Lower leg skin (tissue), 4 donors: Measurements from ENCODE around the gene C1QTNF12. TPM values are rescaled to one million over a fixed set of nuclear protein-coding genes. Genes with fewer than 3 reads are reported as not detected.

Source experiments
- DNase-seq, 2 donors: peaks; one replicate each; pipeline ENCODE4 v3.0.0-alpha.2; 2019; ENCODE audit warnings: low spot score in 2 of 2
- H3K4me3 ChIP-seq: fragments of 200-600 bp; sonication (generic); 2 replicates; pipeline ENCODE4 v1.5.1; 2017; ENCODE audit warnings: mild to moderate bottlenecking, low read depth; ENCODE audit not compliant: poor library complexity, severe bottlenecking
- POLR2A ChIP-seq, 2 donors: fragments of 450-650 bp; IDR thresholded peaks; one replicate each; pipeline ENCODE4 v1.6.1; 2016 to 2017; ENCODE audit warnings: antibody characterized with exemption in 2 of 2, mild to moderate bottlenecking in 1 of 2, moderate library complexity in 1 of 2
- whole genome bisulfite sequencing, 2 donors: methylation state at CpG; one replicate each; pipeline ENCODE4 v1.1.5; 2018; 5-methylcytosine and 5-hydroxymethylcytosine counted together
- intact Hi-C: fragments of 100-400 bp; cut with DNase I; formaldehyde crosslinking; loops from one replicate; pipeline ENCODE4 v1.15.0; 2023; ENCODE audit warnings: low total_unique reads
- total RNA-seq, 4 donors: library from RNA; depleted of rRNA; stranded (reverse); fragments of >200 nt; gene quantifications; one replicate each; pipeline ENCODE4 v1.1.0, GENCODE V29; 2016
- TF ChIP-seq, protein P1 (sequence below), 3 donors: fragments of 450-650 bp; IDR thresholded peaks; one replicate each; pipeline ENCODE4 v1.5.1; 2016; ENCODE audit warnings: antibody characterized with exemption in 3 of 3, mild to moderate bottlenecking in 3 of 3, moderate library complexity in 2 of 3

Gene C1QTNF12
- total RNA-seq, 4 donors from 2014 or later: 0.46 to 9.8 (median 5.9) TPM; not detected in 1

DNA sequence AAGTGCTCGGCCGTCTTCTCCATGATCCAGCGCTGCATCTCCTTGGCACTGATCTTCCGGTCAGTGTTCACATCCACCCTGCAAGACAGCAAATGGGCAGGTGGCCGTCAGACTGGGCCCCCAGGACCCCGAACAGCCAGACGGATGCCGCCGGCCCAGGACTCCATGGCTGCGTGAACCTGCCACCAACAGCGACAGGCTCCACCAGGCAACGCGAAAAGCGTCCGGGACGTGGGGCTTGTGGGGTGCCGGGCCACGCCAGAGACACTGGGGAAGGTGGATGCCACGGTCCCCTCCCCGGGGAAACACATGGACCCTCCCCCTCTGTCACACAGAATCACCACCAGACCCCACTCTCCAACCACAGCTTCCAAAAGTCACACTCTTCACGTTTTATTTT lies 22.6 kb downstream of the C1QTNF12 start:
- intact Hi-C loops: no loop called here
- no peak for DNase-seq
- TF ChIP-seq, protein P1, sequence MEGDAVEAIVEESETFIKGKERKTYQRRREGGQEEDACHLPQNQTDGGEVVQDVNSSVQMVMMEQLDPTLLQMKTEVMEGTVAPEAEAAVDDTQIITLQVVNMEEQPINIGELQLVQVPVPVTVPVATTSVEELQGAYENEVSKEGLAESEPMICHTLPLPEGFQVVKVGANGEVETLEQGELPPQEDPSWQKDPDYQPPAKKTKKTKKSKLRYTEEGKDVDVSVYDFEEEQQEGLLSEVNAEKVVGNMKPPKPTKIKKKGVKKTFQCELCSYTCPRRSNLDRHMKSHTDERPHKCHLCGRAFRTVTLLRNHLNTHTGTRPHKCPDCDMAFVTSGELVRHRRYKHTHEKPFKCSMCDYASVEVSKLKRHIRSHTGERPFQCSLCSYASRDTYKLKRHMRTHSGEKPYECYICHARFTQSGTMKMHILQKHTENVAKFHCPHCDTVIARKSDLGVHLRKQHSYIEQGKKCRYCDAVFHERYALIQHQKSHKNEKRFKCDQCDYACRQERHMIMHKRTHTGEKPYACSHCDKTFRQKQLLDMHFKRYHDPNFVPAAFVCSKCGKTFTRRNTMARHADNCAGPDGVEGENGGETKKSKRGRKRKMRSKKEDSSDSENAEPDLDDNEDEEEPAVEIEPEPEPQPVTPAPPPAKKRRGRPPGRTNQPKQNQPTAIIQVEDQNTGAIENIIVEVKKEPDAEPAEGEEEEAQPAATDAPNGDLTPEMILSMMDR (IDR thresholded peaks at IDR 0.05): no peak
- no peak for TF ChIP-seq POLR2A (IDR thresholded peaks at IDR 0.05)
- WGBS, 2 donors: 92 to 94% methylated on average over 21 of the region's 21 CpGs
- H3K4me3 ChIP-seq: no peak overlapping the region

DNA sequence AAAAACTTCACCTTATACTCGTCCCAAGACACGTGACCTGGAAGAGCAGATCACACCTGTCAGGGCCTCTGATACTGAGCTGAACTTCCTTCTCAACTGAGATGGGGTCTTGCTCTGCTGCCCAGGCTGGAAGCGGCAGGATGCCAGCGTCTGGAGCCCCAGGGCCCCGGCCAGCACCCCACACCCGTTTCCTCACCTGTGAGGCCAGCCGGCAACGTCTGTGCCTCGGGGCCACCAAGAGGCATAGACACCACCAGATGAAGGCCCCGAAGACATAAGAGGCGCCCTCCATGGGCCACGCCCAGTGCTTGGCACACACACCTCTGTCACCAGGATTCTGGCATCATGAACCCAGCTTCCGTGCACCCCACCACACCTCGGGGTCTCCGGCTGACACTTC lies 23.2 kb downstream of the C1QTNF12 start:
- TF ChIP-seq POLR2A (IDR thresholded peaks at IDR 0.05): no peak
- TF ChIP-seq, protein P1 (IDR thresholded peaks at IDR 0.05): no peak
- DNase-seq: no peak
- H3K4me3 ChIP-seq: no peak overlapping the region
- WGBS, 2 donors: 92 to 93% methylated on average over 15 of the region's 15 CpGs
- intact Hi-C loops: no loop called here

DNA sequence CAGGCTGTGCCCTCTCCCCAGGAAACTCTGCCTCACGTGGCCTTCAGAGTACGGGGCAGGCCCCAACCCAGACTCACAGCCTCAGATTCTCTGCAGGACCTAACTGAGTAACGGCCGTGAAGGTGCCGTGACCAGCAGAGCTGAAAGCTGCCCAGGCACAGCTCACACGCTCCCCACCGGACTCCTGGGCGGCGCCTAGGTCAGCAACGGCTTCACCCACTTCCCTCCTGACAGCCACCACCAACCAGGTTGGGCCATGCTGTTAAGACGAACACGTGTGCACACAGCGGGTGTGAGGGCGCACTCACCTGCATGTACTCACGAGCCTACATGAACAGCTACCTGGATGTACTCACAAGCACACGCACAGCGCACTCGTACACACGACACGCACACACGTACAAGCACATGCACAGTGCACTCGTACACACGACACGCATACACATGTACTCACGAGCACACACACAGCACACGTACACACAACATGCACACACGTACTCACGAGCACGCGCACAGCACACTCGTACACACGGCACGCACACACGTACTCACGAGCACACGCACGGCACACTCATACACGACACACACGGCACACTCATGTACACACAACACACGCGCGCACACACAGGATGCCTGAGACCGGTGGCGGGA lies 23.8 kb downstream of the C1QTNF12 start:
- no peak for DNase-seq
- H3K4me3 ChIP-seq: no peak overlapping the region
- intact Hi-C loops: no loop called here
- WGBS, 2 donors: 95% methylated on average over 39 to 42 of the region's 44 CpGs
- TF ChIP-seq, protein P1 (IDR thresholded peaks at IDR 0.05): no peak
- no peak for TF ChIP-seq POLR2A (IDR thresholded peaks at IDR 0.05)

DNA sequence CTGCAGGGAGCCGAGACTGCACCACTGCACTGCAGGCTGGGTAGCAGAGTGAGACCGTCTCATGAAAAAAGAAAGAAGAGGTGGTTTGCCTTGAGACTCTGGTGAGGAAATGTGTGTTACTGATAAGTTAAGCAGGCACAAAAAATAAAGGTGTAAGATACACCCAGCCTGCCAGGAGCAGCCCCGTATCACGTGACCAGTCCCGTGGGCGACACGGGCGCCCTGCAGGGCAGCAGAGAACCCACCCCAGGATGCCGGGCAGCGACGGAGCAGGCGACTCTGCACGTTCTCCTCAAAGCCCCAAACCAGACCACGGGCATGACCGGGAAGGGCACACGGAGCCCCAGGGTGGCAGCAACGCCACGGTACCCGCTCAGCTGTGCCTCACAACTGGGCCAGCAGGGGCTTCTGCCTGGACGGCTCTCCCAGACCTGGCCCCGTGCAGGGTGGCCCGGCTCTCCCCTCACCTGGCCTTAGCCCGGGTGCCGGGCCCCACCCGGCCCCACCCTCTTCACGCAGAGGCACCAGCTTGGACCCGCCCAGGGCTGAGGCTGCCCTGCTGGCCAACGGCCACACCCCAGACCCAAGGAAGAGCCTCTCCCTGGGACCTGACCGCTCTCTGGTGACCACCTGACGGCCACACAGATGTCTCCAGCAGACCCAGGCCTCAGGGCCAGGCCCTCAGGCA lies 24.5 kb downstream of the C1QTNF12 start:
- 84 to 91% methylated on average over 14 to 22 of the region's 30 CpGs for WGBS, 2 donors
- intact Hi-C loops: no loop called here
- no peak overlapping the region for H3K4me3 ChIP-seq
- TF ChIP-seq, protein P1 (IDR thresholded peaks at IDR 0.05): no peak
- no peak for TF ChIP-seq POLR2A (IDR thresholded peaks at IDR 0.05)
- no peak for DNase-seq

DNA sequence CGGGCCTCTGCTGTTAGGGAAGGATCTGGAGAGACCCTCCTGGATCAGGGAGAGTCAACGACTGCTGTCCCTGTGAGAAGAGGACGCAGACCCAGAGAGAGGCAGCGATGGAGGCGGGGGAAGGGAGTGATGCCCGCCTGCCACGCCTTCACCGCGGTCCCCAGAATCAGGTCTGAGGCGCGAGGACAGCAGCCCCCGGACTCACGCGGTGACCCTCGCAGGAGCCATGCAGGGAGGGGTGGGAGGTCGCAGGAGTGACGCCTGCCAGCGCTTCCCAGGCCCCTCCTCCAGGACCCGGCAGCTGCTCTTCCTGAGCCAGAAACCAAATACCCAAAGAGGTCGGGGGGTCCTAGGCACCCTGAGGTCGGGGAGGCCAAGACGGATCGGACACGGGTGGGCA lies 26.3 kb downstream of the C1QTNF12 start:
- H3K4me3 ChIP-seq: no peak overlapping the region
- intact Hi-C loops: no loop called here
- DNase-seq: no peak
- whole genome bisulfite sequencing, 2 donors: 90 to 92% methylated on average over 22 to 23 of the region's 24 CpGs
- TF ChIP-seq, protein P1 (IDR thresholded peaks at IDR 0.05): no peak
